Transverse colon (tissue), 4 donors: ENCODE data around the gene SUSD3.

Experiments used
- EP300 ChIP-seq: sonication (generic); formaldehyde crosslinking; IDR thresholded peaks from one replicate; pipeline ENCODE4 v1.6.1; 2017; ENCODE audit warnings: antibody characterized with exemption, low read depth
- POLR2A ChIP-seq: fragments of 450-650 bp; IDR thresholded peaks from one replicate; pipeline ENCODE4 v1.6.1; 2016; ENCODE audit warnings: antibody characterized with exemption, mild to moderate bottlenecking, moderate library complexity
- POLR2AphosphoS5 ChIP-seq, 3 donors: sonication (generic); formaldehyde crosslinking; IDR thresholded peaks; one replicate each; pipeline ENCODE4 v1.6.1; 2016; ENCODE audit warnings: antibody characterized with exemption in 3 of 3
- TF ChIP-seq, protein P1 (sequence below), 5 experiments: fragments of 200-600 bp in 3 of 5; fragments of 450-650 bp in 2 of 5; sonication (generic) in 3 of 5; IDR thresholded peaks; 1 replicate in 2 of 5; 2 replicates in 3 of 5; pipeline ENCODE4 v1.5.1; 2016 to 2017; ENCODE audit warnings: antibody characterized with exemption in 5 of 5, inconsistent platforms in 3 of 5, mild to moderate bottlenecking in 2 of 5, moderate library complexity in 1 of 5

DNA sequence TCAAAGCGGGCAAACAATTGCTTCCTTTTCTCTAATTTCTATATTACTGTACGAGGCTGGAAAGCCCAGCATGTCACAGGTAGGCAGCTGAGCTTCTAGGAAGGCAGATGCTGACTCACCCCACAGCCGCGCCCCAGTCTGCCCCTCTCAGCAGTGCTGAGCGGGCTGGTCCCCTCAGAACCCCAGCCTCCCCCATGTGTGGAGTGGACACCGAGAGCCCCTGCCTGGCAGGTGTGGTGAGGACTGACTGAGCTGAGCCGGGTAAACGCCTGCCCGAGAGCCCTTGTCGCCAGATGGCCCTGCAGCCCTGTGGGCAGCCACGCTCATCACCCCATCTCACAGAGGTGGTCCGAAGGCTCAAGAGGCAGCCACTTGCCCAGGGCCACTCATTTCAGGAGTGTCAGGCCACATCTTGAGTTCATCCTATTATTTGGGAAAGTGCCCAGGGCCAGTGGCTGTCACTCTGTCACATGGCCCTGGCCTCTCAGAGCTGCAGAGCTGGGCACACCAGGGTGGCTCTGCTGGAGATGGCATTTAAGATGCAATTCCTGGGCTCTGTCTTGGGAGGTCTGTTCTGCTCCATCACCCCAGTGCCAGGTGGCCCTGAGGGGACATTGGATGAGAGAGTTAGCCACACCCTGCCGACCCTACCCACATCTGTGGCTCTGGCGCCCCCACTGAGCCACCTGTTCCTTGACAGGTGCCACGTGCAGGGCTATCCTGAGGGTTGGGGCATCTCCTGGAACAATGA is 50.0 kb downstream of the SUSD3 start:
- TF ChIP-seq, protein P1, sequence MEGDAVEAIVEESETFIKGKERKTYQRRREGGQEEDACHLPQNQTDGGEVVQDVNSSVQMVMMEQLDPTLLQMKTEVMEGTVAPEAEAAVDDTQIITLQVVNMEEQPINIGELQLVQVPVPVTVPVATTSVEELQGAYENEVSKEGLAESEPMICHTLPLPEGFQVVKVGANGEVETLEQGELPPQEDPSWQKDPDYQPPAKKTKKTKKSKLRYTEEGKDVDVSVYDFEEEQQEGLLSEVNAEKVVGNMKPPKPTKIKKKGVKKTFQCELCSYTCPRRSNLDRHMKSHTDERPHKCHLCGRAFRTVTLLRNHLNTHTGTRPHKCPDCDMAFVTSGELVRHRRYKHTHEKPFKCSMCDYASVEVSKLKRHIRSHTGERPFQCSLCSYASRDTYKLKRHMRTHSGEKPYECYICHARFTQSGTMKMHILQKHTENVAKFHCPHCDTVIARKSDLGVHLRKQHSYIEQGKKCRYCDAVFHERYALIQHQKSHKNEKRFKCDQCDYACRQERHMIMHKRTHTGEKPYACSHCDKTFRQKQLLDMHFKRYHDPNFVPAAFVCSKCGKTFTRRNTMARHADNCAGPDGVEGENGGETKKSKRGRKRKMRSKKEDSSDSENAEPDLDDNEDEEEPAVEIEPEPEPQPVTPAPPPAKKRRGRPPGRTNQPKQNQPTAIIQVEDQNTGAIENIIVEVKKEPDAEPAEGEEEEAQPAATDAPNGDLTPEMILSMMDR (IDR thresholded peaks at IDR 0.05) = no peak
- TF ChIP-seq POLR2A (no peak), POLR2AphosphoS5 (IDR thresholded peaks at IDR 0.05) (no peak), EP300 (no peak)
